ENCODE data around the gene SKAP1.

Gene SKAP1

DNA sequence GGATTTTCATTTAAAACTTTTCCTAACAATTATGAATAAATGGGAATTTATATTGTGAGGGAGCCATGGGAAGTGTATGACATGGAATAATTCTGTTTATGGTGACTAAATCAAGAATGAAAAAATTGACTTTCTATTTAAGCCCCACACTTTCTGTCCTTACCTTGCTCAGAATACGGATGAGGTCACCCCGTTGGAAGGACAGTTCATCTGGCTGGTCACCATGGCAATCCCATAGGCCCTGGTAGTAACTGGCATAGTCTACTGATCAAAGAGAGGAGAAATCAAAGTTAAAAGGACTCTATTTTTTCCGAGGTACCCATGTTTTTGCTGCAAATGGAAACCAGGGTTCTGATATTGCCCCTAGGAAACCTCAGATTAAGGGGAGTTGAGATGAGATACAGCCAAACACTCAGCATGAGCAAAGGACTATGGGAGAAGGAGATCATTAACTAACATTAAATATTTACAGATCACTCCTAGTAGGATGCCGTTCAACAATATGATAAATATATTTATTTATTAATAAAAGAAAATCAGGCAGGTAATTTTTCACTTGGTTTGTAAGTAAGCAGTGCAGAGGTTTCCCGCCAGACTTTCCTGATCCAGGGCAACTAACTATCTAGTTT lies 267.6 kb downstream of the SKAP1 start:
- H3K27ac ChIP-seq (ENCODE audit: low read depth, low read length) = no peak overlapping the region; the same call in 1 of the 2 replicates
- H3K27me3 ChIP-seq (ENCODE audit: insufficient read depth, low read length) = peaks cover 15% of the 10 kb centered on the region
- H3K4me1 ChIP-seq (ENCODE audit: insufficient read depth, low read length) = peaks cover 41% of the 10 kb centered on the region
- no peak overlapping the region for H3K4me3 ChIP-seq (ENCODE audit: low read length)
- WGBS = 87% methylated on average over 4 of the region's 5 CpGs
- H3K9ac ChIP-seq (ENCODE audit: low read depth, low read length) = no peak overlapping the region
- H3K36me3 ChIP-seq (ENCODE audit: insufficient read depth, low read length) = no peaks in the 10 kb centered on the region
- H3K9me3 ChIP-seq (ENCODE audit: insufficient read depth, low read depth, low read length) = no peaks in the 10 kb centered on the region

DNA sequence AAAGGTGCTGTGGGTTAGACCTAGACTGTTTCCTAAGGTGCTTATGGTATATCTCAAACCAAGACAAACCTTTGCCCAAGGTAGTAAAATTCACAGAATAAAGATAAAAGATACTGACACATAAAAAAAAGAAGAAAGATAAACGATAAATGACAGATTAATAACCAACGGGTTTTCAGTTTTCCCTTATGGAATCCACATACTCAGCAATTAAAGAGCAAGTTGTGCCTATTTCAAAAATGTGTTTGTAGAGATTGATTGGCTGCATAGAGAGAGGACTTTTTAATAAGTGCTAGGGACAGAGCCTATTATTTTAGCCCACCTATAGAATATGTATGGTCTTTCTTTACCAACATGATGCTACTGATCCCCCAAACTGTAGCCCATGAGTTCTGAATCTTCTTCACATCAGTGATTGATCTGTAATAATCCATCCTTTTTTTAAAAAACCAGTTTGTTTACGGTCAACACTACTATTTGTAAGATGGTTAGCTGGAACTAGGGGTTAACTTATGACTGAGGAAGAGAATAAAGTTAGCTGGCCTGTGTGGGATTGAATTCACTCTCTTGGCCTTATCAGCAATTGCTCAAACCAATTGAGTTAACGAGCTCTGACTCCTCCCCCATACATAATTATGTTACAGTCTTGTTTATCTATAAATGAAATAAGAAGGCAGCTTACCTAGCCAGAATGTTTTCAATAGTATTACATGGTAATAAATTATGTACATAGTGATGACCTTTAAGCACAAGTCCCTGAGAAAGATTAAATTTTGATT lies 268.7 kb downstream of the SKAP1 start:
- Histone ChIP-seq H3K9me3 (ENCODE audit: insufficient read depth, low read depth, low read length) (no peaks in the 10 kb centered on the region), H3K27ac (ENCODE audit: low read depth, low read length) (peak overlapping the region; percentile 74), H3K27me3 (ENCODE audit: insufficient read depth, low read length) (peaks cover 13% of the 10 kb centered on the region), H3K36me3 (ENCODE audit: insufficient read depth, low read length) (no peaks in the 10 kb centered on the region), H3K4me3 (ENCODE audit: low read length) (peak overlapping the region; percentile 15; the same call in 1 of the 2 replicates), H3K4me1 (ENCODE audit: insufficient read depth, low read length) (peaks cover 47% of the 10 kb centered on the region), H3K9ac (ENCODE audit: low read depth, low read length) (peak overlapping the region; percentile 27; the same call in 1 of the 2 replicates)
- 100% methylated on average over 1 of the region's 4 CpGs for WGBS

DNA sequence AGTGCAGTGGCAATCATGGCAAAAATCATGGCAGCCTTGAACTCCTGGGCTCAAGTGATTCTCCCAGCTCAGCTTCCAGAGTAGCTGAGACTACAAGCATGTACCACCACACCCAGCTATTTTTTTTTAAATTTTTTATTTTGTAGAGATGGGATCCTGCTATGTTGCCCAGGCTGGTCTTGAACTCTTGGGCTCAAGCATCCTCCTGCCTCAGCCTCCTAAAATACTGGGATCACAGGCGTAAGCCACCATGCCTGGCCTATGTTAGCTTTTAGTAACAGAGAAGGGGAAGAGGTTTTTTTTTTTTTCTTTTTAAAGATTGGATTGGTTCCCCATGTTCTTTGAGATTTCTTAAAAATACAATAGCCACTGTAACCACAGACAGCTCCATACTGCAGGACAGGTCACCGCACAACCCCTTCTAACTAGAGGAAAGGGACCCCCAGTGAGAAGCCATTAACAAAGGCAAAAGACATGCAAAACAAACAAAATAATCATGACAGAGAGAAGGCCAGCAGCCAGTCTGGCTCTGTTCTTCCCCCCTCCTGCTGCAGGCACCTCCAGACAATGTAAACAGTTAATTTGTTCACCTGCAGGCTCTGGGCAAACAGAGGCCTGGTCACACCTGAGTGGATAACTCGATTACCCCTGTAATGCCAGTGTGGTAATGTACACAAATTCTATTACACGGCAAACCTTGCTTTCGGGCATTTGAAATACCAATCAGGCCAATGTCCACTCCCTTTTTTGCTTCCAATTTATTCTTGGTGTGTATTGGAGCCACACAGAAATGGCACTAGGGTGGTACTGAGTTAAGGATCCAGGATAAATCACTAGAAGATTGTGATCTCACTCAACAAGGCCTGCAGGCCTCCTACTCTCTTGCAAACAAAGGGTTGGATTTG lies 269.6 kb downstream of the SKAP1 start:
- Histone ChIP-seq H3K4me1 (ENCODE audit: insufficient read depth, low read length) (peaks cover 49% of the 10 kb centered on the region), H3K27me3 (ENCODE audit: insufficient read depth, low read length) (peaks cover 9% of the 10 kb centered on the region), H3K4me3 (ENCODE audit: low read length) (peak overlapping the region; percentile 15; the same call in 1 of the 2 replicates), H3K9me3 (ENCODE audit: insufficient read depth, low read depth, low read length) (no peaks in the 10 kb centered on the region), H3K27ac (ENCODE audit: low read depth, low read length) (peak overlapping the region; percentile 74), H3K9ac (ENCODE audit: low read depth, low read length) (peak overlapping the region; percentile 27; the same call in 1 of the 2 replicates), H3K36me3 (ENCODE audit: insufficient read depth, low read length) (no peaks in the 10 kb centered on the region)
- 5% methylated on average over 5 of the region's 5 CpGs for WGBS

DNA sequence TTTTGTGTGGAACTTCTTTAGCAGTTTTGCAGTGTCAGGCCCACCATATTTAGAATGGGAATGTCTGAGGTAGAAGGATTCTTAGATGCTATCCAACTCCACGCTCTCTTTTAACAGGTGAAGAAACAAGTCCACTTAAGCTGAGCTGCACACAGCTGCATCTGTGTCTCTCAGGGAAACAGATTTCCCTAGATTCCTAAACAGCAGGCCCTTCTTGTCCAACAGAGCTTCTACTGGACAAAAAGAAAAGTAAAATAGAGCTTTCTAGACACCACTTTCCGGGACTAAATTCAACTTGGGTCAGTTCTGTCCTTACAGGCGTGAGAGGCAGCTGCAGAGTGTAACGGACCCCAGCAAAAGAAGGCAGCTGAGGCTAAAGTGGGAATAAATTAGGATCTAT lies 270.8 kb downstream of the SKAP1 start:
- H3K4me1 ChIP-seq (ENCODE audit: insufficient read depth, low read length) = peaks cover 49% of the 10 kb centered on the region
- WGBS = 82% methylated on average over 4 of the region's 4 CpGs
- no peak overlapping the region for H3K27ac ChIP-seq (ENCODE audit: low read depth, low read length)
- no peak overlapping the region for H3K4me3 ChIP-seq (ENCODE audit: low read length)
- peaks cover 9% of the 10 kb centered on the region for H3K27me3 ChIP-seq (ENCODE audit: insufficient read depth, low read length)
- no peaks in the 10 kb centered on the region for H3K36me3 ChIP-seq (ENCODE audit: insufficient read depth, low read length)
- H3K9ac ChIP-seq (ENCODE audit: low read depth, low read length) = no peak overlapping the region
- H3K9me3 ChIP-seq (ENCODE audit: insufficient read depth, low read depth, low read length) = no peaks in the 10 kb centered on the region

DNA sequence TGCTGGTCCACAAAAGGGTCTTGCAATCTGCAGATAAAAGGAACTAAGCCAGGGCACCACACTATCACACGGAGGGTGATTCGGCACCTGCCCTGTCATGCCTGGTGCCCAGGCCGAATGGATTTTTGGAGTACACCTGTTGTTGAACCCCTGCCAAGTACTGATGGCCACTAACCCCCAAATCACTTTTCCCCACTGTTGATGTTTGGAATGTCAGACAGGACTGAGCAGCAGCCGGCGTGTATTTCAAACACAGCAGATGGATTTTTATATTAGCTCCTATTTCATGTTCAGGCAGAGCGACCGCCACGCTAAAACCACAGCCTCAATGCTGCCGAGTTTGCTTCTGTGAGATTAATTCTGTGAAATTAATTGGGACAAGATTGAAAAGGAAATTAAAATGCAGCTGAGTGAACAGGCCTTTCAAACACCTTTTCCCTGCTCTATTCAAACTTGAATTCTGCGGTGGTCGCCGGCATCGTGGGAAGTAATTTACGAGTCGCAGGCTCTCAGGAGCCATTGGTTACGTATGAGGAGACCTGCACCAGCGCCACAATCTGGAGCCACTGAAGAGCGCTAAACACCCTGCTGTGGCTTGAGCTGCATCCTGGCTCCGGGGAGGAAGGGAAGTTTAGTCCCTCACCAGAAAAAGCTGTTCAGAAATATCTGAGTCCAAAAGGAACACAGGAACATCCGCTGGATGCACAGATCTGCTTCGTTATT lies 274.0 kb downstream of the SKAP1 start:
- 58% methylated on average over 21 of the region's 21 CpGs for WGBS

DNA sequence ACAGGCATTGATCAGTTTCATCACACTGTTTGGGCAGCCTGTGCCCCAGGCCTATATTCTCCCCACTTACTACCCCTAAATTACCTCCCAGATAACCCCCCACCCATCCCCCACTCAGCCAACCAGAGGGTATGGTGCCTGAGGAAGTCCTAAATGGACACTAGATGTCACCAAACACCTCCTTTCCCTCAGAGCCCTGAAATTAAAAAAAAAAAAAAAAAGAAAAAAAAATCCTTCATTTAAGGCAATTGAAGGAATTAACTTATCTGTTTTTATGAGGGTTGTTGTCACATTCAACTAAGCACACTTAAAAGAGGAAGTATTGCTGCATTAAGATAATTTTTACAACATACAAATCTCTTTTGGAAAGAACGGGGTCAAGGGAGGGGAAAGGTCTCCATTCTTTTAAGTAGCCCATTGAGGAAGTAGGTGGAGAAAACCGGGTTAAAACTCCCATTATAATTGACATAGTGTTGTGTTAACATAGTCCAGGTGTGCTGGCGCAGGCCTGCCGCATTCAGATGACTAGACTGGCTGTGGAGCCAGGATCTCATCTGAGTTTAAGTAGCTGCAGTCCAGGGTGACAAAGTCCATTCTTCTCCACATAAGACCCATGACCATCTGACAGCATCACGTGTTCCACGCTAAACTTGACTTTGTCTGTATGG lies 276.2 kb downstream of the SKAP1 start:
- Histone ChIP-seq H3K27me3 (ENCODE audit: insufficient read depth, low read length) (peaks cover 7% of the 10 kb centered on the region), H3K4me3 (ENCODE audit: low read length) (no peak overlapping the region), H3K9ac (ENCODE audit: low read depth, low read length) (no peak overlapping the region), H3K27ac (ENCODE audit: low read depth, low read length) (no peak overlapping the region), H3K9me3 (ENCODE audit: insufficient read depth, low read depth, low read length) (no peaks in the 10 kb centered on the region), H3K36me3 (ENCODE audit: insufficient read depth, low read length) (no peaks in the 10 kb centered on the region), H3K4me1 (ENCODE audit: insufficient read depth, low read length) (peaks cover 21% of the 10 kb centered on the region)
- WGBS = 60% methylated on average over 6 of the region's 6 CpGs

More for the DNA sequence above, 274.0 kb downstream of the SKAP1 start:
- no peaks in the 10 kb centered on the region for H3K36me3 ChIP-seq (ENCODE audit: insufficient read depth, low read length)
- H3K9ac ChIP-seq (ENCODE audit: low read depth, low read length) = no peak overlapping the region
- peaks cover 30% of the 10 kb centered on the region for H3K4me1 ChIP-seq (ENCODE audit: insufficient read depth, low read length)
- no peaks in the 10 kb centered on the region for H3K9me3 ChIP-seq (ENCODE audit: insufficient read depth, low read depth, low read length)
- peaks cover 12% of the 10 kb centered on the region for H3K27me3 ChIP-seq (ENCODE audit: insufficient read depth, low read length)
- no peak overlapping the region for H3K4me3 ChIP-seq (ENCODE audit: low read length)
- H3K27ac ChIP-seq (ENCODE audit: low read depth, low read length) = no peak overlapping the region

DNA sequence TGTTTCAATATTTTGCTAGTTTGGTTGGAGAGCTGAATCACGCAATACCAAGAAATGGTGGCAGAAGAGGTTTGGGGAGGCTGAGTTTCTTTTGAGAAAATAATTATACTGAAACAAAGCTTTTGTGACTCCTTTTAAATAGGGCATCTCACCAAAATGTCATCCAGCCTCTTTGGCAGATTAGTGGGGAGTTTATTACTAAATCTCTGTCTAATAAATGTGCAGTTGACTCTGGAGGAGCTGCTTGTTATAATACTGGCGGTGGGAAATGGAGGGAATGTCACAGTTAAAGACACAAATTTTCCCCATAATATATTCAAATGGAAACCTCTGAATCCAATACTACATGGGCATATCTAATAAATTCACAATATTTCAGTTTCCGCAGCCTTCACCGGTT lies 277.7 kb downstream of the SKAP1 start:
- peaks cover 21% of the 10 kb centered on the region for H3K4me1 ChIP-seq (ENCODE audit: insufficient read depth, low read length)
- H3K27me3 ChIP-seq (ENCODE audit: insufficient read depth, low read length) = peaks cover 7% of the 10 kb centered on the region; the same call in 1 of the 2 replicates
- WGBS = 42% methylated on average over 2 of the region's 4 CpGs
- H3K27ac ChIP-seq (ENCODE audit: low read depth, low read length) = no peak overlapping the region
- no peak overlapping the region for H3K4me3 ChIP-seq (ENCODE audit: low read length)
- no peak overlapping the region for H3K9ac ChIP-seq (ENCODE audit: low read depth, low read length)
- no peaks in the 10 kb centered on the region for H3K9me3 ChIP-seq (ENCODE audit: insufficient read depth, low read depth, low read length)
- no peaks in the 10 kb centered on the region for H3K36me3 ChIP-seq (ENCODE audit: insufficient read depth, low read length)

DNA sequence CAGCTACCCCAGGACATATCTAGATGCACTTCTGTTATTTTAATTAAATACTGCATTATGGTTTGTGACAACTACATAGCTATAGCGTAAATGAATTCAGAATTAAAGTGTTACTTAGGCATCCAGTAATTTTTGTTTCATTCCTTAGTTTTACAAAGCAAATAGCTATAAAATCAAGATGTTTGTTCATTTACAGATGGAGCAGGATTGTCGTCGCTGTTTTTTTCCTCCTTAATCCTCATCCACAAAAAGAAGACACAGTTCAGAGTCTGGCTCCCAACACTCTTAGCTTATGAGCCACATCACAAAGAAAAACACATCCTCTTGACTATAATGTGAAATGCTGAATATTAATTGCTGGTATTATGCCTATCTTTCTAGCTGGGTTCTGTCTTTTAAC lies 278.8 kb downstream of the SKAP1 start:
- Histone ChIP-seq H3K36me3 (ENCODE audit: insufficient read depth, low read length) (no peaks in the 10 kb centered on the region), H3K4me1 (ENCODE audit: insufficient read depth, low read length) (peaks cover 14% of the 10 kb centered on the region), H3K9ac (ENCODE audit: low read depth, low read length) (no peak overlapping the region), H3K9me3 (ENCODE audit: insufficient read depth, low read depth, low read length) (no peaks in the 10 kb centered on the region), H3K27ac (ENCODE audit: low read depth, low read length) (no peak overlapping the region), H3K4me3 (ENCODE audit: low read length) (no peak overlapping the region), H3K27me3 (ENCODE audit: insufficient read depth, low read length) (peaks cover 7% of the 10 kb centered on the region; the same call in 1 of the 2 replicates)
- WGBS = 85% methylated on average over 3 of the region's 3 CpGs

DNA sequence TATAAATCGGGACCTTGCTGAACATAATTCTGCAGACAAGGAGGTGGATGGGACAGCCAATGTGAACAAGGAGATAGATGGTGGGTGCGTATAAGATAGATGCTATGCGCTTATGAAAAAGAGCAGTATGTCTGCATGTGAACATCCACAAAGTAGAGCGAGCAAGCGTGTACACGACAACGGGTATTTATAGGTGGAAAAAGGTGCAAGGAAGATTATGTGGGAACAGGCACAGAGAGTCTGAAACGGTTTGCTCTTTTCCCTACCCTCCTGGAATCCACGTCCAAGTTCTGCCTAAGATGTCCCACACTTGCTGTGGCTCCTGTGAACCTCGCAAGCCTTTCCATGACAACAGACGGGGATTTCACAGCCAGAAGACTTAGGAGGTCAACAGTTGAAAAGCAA lies 279.4 kb downstream of the SKAP1 start:
- Histone ChIP-seq H3K27ac (ENCODE audit: low read depth, low read length) (no peak overlapping the region), H3K4me3 (ENCODE audit: low read length) (no peak overlapping the region), H3K9me3 (ENCODE audit: insufficient read depth, low read depth, low read length) (no peaks in the 10 kb centered on the region), H3K4me1 (ENCODE audit: insufficient read depth, low read length) (peaks cover 12% of the 10 kb centered on the region), H3K36me3 (ENCODE audit: insufficient read depth, low read length) (no peaks in the 10 kb centered on the region), H3K27me3 (ENCODE audit: insufficient read depth, low read length) (peaks cover 7% of the 10 kb centered on the region; the same call in 1 of the 2 replicates), H3K9ac (ENCODE audit: low read depth, low read length) (no peak overlapping the region)
- 64% methylated on average over 11 of the region's 11 CpGs for WGBS

DNA sequence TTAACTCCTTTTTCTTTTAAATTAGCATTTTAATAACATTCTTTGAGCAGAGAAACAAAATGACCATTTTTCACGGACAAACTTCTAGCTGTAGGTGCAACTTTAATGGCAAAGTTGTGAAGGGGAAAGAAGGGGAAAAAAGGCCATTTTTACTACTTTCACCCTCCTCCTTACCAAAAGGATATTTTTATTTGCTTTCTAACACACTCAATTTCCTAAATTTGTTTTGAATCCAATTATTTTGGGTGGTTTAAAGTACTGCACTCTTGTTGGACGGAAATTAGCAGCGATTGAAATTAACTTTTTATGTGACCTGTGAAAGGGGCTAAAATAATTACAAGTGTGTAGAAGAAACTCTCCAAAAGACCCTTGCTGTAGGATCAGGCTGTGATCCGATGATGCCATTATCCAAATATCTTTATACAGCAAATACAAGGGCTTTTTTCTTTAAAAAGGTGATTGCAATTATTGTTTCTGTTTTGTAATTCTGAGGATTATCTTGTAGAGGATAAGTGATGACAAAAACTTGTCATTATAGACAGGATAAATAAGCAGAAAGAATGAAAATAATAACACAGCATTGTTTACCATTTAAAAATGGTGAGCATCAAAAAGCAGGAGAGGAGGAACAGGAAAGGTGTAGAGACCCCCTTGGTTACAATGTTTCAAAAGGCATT lies 280.1 kb downstream of the SKAP1 start:
- Histone ChIP-seq H3K9ac (ENCODE audit: low read depth, low read length) (no peak overlapping the region), H3K27ac (ENCODE audit: low read depth, low read length) (no peak overlapping the region), H3K4me1 (ENCODE audit: insufficient read depth, low read length) (peaks cover 12% of the 10 kb centered on the region), H3K9me3 (ENCODE audit: insufficient read depth, low read depth, low read length) (no peaks in the 10 kb centered on the region), H3K27me3 (ENCODE audit: insufficient read depth, low read length) (peaks cover 7% of the 10 kb centered on the region; the same call in 1 of the 2 replicates), H3K4me3 (ENCODE audit: low read length) (no peak overlapping the region), H3K36me3 (ENCODE audit: insufficient read depth, low read length) (no peaks in the 10 kb centered on the region)
- 93% methylated on average over 2 of the region's 4 CpGs for WGBS

All from HUES64 (cell line).